Large intestine (tissue), 3 donors: ENCODE results near the gene BTRC. TPM values are rescaled to one million over a fixed set of nuclear protein-coding genes. Genes with fewer than 3 reads are reported as not detected.
A peak's percentile ranks its signal among the peaks of the same experiment; 100 is the strongest.

ENCODE experiments used
- DNase-seq, 2 donors: peaks; one replicate each; pipeline versions ENCODE4 v3.0.0 to v3.0.0-alpha.2; 2013
- H3K27ac ChIP-seq: one replicate; pipeline ENCODE4 v1.5.1; 2013; ENCODE audit warnings: low read length
- H3K27me3 ChIP-seq: 2 replicates; pipeline ENCODE4 v1.6.1; 2013; ENCODE audit warnings: low read length; ENCODE audit not compliant: control insufficient read depth, insufficient read depth
- H3K36me3 ChIP-seq: 2 replicates; pipeline ENCODE4 v1.6.1; 2013; ENCODE audit warnings: low read length; ENCODE audit not compliant: control insufficient read depth, insufficient read depth
- H3K4me1 ChIP-seq: one replicate; pipeline ENCODE4 v1.6.1; 2013; ENCODE audit warnings: low read length; ENCODE audit not compliant: control insufficient read depth, insufficient read depth
- H3K4me3 ChIP-seq: one replicate; pipeline ENCODE4 v1.5.1; 2013; ENCODE audit warnings: low read length
- H3K9me3 ChIP-seq: one replicate; pipeline ENCODE4 v1.6.1; 2013; ENCODE audit warnings: mild to moderate bottlenecking, low read depth, low read length, moderate library complexity; ENCODE audit not compliant: control insufficient read depth
- WGBS: methylation state at CpG from one replicate; pipeline ENCODE4 v1.1.5; 2013; ENCODE audit warnings: low lambda C conversion rate; ENCODE audit not compliant: insufficient coverage; 5-methylcytosine and 5-hydroxymethylcytosine counted together
- polyA plus RNA-seq: library from polyadenylated mRNA; unstranded; fragments of 120-200 nt; gene quantifications from one replicate; pipeline ENCODE4 v1.2.1, GENCODE V29; 2013

Gene BTRC
- polyA plus RNA-seq, 1 donor, result 14.4 TPM

GRCh38 chr10:101482568-101482967 lies 128.6 kb downstream of the BTRC start:
- Histone ChIP-seq H3K27me3 (peaks cover 5% of the 10 kb centered on the region), H3K27ac (no peak overlapping the region), H3K36me3 (peaks cover 4% of the 10 kb centered on the region), H3K4me1 (no peaks in the 10 kb centered on the region), H3K4me3 (no peak overlapping the region), H3K9me3 (no peaks in the 10 kb centered on the region)
- WGBS, result 100% methylated on average over 6 of the region's 10 CpGs
- no peak for DNase-seq

DNA sequence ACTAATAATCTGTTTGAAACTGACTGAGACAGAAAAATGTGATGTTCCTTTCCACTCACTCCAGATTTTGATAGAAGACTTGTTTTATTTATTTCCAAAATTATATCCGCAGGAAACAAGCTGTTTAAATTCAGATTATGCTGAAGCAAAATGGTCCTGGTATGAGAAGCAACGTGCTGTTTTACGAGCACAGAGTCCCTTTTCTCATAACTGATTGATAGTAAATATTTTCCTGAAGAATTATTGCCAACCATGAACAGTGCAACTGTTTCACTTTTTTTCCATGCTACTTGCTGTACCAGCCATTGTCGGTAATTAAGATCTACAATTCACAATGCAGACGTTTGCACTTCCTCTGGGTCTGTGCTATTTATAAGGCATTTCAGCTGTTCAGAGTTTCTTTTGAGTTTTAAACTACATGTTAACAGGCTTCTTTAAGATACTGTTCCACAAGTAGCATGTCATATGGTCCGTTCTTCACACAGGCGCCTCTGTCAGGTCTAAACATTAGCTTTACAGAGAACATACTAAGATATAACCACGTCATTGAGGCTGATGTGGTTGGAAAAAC lies 130.3 kb downstream of the BTRC start:
- H3K4me1 ChIP-seq, result no peaks in the 10 kb centered on the region
- H3K9me3 ChIP-seq, result no peaks in the 10 kb centered on the region
- peaks cover 5% of the 10 kb centered on the region for H3K27me3 ChIP-seq
- H3K27ac ChIP-seq, result no peak overlapping the region
- peaks cover 4% of the 10 kb centered on the region for H3K36me3 ChIP-seq
- WGBS, result 80% methylated on average over 2 of the region's 8 CpGs
- DNase-seq, result no peak
- H3K4me3 ChIP-seq, result no peak overlapping the region

DNA sequence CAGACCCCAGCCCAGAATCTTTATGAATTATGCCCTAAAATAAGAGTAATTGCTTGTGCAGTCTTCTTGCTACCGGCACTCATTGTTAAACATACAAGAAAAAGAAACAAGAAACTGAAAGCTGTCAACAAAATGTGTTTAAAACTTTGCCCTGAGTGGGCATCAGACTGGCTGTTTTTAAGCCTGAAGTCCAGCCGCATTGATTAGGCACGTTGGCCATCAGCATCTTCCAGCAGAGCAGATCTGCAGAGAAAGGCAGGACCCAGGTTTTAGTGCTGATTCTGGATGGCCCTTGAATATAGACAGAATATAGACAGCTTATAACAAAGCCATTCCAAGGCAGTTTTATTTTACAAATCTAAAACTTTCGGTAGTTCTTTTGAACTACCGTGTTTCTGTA lies 131.2 kb downstream of the BTRC start:
- DNase-seq, result no peak
- no peaks in the 10 kb centered on the region for H3K4me1 ChIP-seq
- no peaks in the 10 kb centered on the region for H3K9me3 ChIP-seq
- peaks cover 3% of the 10 kb centered on the region for H3K36me3 ChIP-seq
- H3K4me3 ChIP-seq, result no peak overlapping the region
- H3K27me3 ChIP-seq, result peaks cover 5% of the 10 kb centered on the region
- no peak overlapping the region for H3K27ac ChIP-seq
- 86% methylated on average over 2 of the region's 5 CpGs for WGBS

GRCh38 chr10:101485681-101486554 lies 132.0 kb downstream of the BTRC start:
- peaks cover 5% of the 10 kb centered on the region for H3K27me3 ChIP-seq
- H3K9me3 ChIP-seq, result no peaks in the 10 kb centered on the region
- H3K4me1 ChIP-seq, result no peaks in the 10 kb centered on the region
- 61% methylated on average over 3 of the region's 23 CpGs for WGBS
- no peak overlapping the region for H3K27ac ChIP-seq
- H3K4me3 ChIP-seq, result no peak overlapping the region
- no peaks in the 10 kb centered on the region for H3K36me3 ChIP-seq
- peak; percentile 13 to 16 for DNase-seq

GRCh38 chr10:101487399-101487798 lies 133.4 kb downstream of the BTRC start:
- Histone ChIP-seq H3K27me3 (peaks cover 5% of the 10 kb centered on the region), H3K4me3 (no peak overlapping the region), H3K9me3 (no peaks in the 10 kb centered on the region), H3K27ac (no peak overlapping the region), H3K36me3 (no peaks in the 10 kb centered on the region), H3K4me1 (no peaks in the 10 kb centered on the region)
- DNase-seq, result no peak
- WGBS, result 95% methylated on average over 3 of the region's 3 CpGs

GRCh38 chr10:101489355-101489754 lies 135.4 kb downstream of the BTRC start:
- H3K9me3 ChIP-seq, result no peaks in the 10 kb centered on the region
- peak in 1 of 2 donors; percentile 5 for DNase-seq
- no peaks in the 10 kb centered on the region for H3K4me1 ChIP-seq
- 40% methylated on average over 1 of the region's 3 CpGs for WGBS
- no peaks in the 10 kb centered on the region for H3K36me3 ChIP-seq
- H3K27ac ChIP-seq, result no peak overlapping the region
- peaks cover 5% of the 10 kb centered on the region for H3K27me3 ChIP-seq
- H3K4me3 ChIP-seq, result no peak overlapping the region

- 100% methylated on average over 1 of the region's 1 CpG for WGBS
Observed at GRCh38 chr10:101490026-101490425, 136.1 kb downstream of the BTRC start.

GRCh38 chr10:101492205-101492604 lies 138.2 kb downstream of the BTRC start:
- H3K27ac ChIP-seq, result no peak overlapping the region
- H3K4me3 ChIP-seq, result no peak overlapping the region
- H3K36me3 ChIP-seq, result no peaks in the 10 kb centered on the region
- no peaks in the 10 kb centered on the region for H3K27me3 ChIP-seq
- 88% methylated on average over 3 of the region's 3 CpGs for WGBS
- H3K4me1 ChIP-seq, result no peaks in the 10 kb centered on the region
- H3K9me3 ChIP-seq, result no peaks in the 10 kb centered on the region
- no peak for DNase-seq

More at GRCh38 chr10:101490026-101490425, 136.1 kb downstream of the BTRC start:
- peaks cover 5% of the 10 kb centered on the region for H3K27me3 ChIP-seq
- no peaks in the 10 kb centered on the region for H3K4me1 ChIP-seq
- no peak overlapping the region for H3K27ac ChIP-seq
- no peaks in the 10 kb centered on the region for H3K36me3 ChIP-seq
- H3K9me3 ChIP-seq, result no peaks in the 10 kb centered on the region
- DNase-seq, result no peak
- no peak overlapping the region for H3K4me3 ChIP-seq

DNA sequence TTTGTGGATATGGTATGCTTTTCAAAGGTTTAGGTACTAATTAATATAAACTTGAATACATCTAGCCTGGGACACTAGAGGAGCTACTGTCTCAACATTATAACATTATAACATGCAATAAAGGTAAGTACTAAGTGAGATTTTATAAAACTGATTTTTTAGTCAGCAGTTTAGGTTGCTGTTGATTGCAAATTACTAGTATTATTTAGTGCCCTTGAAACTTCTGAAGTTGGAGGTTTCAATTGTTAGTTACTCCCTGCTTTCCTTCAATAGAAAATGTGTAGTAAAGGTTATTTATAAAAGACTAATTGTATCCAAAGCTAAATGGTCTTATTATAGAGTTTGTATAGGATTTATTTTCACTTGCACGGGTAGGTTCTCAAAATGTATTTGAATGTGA lies 138.8 kb downstream of the BTRC start:
- no peak for DNase-seq
- Histone ChIP-seq H3K27ac (no peak overlapping the region), H3K4me3 (no peak overlapping the region), H3K4me1 (no peaks in the 10 kb centered on the region), H3K27me3 (no peaks in the 10 kb centered on the region), H3K36me3 (no peaks in the 10 kb centered on the region), H3K9me3 (no peaks in the 10 kb centered on the region)
- WGBS, result 56% methylated on average over 1 of the region's 1 CpG

GRCh38 chr10:101493249-101493648 lies 139.3 kb downstream of the BTRC start:
- 86% methylated on average over 1 of the region's 1 CpG for WGBS
- H3K4me1 ChIP-seq, result no peaks in the 10 kb centered on the region
- no peak overlapping the region for H3K27ac ChIP-seq
- DNase-seq, result no peak
- H3K36me3 ChIP-seq, result no peaks in the 10 kb centered on the region
- no peaks in the 10 kb centered on the region for H3K9me3 ChIP-seq
- no peaks in the 10 kb centered on the region for H3K27me3 ChIP-seq
- H3K4me3 ChIP-seq, result no peak overlapping the region
